NCI-H1048 (cell line): Measurements from ENCODE around the gene PTPRCAP.
A peak's percentile ranks its signal among the peaks of the same experiment; 100 is the strongest.
"Not testable (repeated sequence)": the region's sequence is repeated elsewhere in the genome, so short reads cannot be mapped to it uniquely, and the experiment has no call there.

Experiments used
- DNase-seq: peaks from one replicate; lab custom pipeline; 2025; lab: John Stamatoyannopoulos, UW

Gene PTPRCAP, protein sequence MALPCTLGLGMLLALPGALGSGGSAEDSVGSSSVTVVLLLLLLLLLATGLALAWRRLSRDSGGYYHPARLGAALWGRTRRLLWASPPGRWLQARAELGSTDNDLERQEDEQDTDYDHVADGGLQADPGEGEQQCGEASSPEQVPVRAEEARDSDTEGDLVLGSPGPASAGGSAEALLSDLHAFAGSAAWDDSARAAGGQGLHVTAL

DNA sequence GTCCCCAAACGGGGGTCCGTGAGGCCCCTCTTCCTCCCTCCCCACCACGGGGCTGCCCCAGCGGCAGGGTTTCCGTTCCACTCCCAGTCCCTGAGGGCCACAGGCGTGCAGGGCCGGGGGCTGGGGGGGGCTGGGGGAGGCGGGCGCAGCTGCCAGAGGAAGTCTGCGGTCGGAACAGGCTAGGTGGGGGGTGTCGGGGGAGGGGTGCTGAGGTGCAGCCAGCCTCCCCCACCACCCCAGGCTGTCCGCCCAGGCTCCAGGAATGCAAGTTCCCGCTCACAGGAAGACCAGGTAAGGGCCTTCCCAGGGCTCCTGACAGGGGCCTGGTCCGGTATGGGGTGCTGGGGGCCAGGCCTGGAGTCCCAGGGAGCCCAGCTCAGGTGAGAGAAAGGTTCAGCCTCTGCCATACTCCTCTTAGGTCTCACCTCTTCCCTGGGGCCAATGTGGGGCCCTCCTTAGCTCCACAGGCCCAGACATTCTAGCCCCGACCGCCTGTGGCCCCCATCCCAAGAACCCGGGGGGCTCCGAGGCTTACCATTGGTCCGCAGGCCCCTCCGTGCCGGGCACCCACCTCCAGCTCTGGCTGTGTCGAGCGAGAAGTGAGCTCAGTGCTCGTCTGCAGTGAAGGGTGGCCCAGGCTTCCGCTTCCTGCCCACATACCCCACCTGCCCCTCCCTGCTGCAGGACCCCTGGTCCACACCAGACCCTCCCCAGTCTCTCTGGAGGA is at the start of gene PTPRCAP:
TSS of gene PTPRCAP (minus strand) at position 601 of the 727 bp plus-strand sequence. CDS start at position 538, 63 bp downstream.
- DNase-seq = no peak

DNA sequence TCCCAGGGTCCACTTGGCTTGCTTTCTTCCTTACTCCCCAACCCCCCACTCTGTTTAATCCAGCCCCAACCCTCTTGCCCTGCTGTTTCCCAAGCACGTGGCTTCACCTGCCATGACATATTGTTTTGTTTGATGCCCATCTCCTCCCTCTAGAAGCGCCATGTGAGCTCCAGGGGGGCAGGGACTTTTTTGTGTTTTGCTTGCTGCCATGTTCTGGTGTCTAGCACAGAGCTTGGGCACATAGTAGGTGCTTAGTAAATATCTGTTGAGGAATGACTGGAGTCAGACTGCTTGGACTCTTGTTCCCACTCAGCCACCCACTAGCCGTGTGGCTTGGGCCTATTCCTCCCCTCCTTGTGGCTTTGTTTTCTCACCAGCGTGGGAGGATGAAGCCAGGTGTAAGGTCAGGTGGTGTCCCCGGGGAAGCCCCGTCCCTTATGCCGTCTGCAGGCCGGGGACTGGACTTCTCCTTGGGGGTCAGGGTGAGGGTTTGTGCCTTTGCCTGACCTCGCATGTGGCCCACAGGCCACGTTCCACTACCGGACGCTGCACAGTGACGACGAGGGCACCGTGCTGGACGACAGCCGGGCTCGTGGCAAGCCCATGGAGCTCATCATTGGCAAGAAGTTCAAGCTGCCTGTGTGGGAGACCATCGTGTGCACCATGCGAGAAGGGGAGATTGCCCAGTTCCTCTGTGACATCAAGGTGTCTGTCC is 49.2 kb upstream of the PTPRCAP start:
- DNase-seq = no peak

DNA sequence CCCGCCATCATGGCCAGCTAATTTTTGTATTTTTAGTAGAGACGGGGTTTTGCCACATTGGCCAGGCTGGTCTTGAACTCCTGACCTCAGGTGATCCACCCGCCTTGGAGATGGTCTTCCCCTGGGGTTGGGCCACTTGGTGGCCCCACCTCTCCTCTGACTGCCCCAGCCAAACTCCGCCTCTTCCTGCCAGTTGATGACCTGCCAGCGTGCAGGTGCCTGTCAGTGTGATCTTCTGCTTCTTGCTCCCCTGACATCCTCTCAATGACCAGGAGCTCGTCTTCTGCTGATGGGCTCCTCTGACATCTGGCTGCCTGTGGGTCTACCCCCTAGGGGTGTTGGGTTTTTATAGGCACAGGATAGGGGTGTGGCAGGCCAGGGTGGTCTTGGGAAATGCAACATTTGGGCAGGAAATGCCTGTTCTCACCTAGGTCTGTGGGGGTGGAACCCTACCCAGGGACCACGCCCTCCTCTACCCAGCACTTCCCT is 48.4 kb upstream of the PTPRCAP start:
- DNase-seq = not testable (repeated sequence)

DNA sequence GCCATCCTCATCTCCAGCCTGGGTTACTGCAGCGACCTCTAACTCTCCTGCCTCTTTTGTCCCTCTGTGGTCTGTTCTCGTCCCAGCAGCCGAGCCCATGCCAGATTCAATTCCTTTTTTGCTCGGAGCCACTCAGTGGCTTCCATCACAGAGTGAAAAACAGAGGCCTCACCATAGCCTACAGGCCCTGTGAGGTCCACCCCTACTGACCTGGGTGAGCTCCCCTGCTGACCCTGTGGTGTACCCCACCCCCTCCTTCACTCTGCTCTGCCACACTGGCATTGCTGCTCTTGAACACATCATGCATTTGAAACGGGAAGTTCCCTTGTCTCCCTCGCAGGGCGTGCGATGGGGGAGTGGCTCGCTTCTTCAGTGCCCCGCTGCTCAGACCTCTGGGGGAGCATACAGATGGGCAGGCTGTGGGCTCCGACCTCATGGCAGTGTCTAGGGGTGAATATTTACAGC is 47.4 kb upstream of the PTPRCAP start:
- DNase-seq = no peak

DNA sequence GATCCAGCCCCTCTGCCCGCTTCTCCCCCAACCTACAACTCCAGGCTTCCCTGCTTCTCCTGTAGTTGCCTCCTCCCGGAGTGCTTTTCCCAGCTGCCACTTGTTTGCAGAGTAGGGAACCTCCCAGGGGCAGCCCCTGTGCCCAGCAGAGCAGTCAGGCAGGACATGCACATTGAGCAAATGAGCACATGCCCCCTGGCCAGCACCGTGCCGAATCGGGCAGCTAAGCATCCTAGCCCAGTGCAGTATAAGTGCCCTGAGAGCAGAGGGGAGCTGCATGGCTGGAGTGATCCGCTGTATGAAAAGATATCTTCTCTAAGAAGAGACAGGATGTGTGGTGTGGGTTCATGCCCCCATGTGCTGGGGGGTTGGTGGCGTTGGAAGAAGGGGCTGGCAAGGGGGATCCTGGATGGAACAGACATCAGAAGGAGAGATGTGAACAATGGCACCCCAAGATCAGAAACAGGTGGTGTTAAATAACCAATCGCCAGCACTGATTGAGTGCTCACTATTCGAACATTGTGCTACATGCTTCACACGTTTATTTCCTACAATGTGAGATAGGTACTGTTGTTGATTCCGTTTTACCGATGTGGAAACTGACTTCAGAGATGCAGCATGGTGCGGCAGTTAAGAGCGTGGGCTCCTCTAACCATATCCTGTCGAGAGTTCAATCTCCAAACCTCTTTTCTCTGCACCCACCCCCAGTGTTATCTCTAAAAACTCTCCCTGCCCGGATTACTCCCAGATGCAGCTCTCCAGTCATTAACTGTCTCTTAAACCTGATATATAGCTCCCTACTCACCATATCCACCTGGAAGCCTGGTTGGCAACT is 46.6 kb upstream of the PTPRCAP start:
- no peak for DNase-seq

DNA sequence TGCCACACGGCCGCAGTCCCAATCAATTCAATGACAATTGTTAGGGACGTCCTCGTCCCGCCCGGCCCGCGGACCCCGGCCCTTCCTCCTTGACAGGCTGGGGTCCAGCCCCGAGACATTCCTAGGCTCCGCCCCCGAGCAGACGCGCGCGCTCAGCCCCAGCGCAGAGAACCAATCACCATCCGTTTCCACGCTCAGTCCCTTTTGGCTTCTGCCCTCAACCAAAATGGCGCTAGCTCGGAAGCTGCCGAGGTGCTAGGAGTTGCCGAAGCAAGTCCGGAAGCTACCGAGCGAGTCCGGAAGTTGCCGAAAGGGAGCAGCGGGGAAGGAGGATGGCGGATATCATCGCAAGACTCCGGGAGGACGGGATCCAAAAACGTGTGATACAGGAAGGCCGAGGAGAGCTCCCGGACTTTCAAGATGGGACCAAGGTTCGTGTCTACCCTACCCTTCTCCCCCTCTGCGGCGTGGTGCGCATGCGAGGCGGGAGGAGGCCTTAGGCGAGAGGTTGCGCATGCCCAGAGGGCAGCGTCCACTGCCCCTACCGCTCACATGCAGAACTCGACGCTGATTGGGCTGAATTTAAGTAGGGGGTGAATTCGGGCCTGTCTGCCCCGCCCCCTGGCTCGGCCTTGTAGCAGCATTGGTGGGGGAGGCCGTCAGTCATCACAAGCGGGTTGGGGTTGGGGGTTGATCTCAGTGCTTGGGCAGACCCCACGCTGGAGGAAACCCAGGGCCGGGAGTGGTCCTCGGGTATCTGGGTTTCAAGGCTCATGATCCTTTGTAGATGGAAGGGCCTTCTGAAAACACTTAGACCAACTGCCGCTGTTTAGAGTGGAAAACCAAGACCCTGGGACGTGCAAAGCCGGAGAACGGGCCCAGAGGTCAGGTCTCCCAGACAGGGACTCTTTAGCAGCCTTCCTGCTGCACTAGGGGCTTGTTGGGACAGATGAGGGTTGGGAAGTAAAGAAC is 45.6 kb upstream of the PTPRCAP start, which contains the start of gene AIP:
TSS of gene AIP (plus strand) at position 200 of the 972 bp plus-strand sequence. CDS start at position 333, 133 bp downstream.
- peak; percentile 97 for DNase-seq

DNA sequence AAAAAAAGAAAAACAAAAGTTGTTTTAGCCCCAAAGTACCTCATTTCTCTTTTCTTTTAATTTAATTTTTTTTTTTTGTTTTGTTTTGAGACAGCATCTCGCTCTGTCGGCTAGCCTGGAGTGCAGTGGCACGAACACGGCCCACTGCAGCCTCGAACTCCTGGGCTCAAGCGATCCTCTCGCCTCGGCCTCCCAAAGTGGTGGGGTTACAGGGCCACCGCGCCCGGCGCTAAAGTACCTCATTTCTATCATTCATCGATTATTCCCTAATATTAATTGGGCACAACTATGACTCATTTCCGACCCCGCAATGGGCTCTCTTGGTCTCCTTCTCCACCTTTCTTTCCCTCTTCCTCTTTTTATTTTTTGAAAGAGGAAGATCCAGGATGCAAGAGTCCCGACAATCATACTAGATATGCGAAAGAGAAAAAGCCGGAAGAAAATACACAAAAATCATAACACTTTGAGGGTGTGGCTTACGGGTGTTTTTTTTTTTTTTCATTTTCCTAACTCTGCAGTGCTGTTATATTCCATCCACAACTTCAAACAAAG is 44.9 kb upstream of the PTPRCAP start:
- no peak for DNase-seq

DNA sequence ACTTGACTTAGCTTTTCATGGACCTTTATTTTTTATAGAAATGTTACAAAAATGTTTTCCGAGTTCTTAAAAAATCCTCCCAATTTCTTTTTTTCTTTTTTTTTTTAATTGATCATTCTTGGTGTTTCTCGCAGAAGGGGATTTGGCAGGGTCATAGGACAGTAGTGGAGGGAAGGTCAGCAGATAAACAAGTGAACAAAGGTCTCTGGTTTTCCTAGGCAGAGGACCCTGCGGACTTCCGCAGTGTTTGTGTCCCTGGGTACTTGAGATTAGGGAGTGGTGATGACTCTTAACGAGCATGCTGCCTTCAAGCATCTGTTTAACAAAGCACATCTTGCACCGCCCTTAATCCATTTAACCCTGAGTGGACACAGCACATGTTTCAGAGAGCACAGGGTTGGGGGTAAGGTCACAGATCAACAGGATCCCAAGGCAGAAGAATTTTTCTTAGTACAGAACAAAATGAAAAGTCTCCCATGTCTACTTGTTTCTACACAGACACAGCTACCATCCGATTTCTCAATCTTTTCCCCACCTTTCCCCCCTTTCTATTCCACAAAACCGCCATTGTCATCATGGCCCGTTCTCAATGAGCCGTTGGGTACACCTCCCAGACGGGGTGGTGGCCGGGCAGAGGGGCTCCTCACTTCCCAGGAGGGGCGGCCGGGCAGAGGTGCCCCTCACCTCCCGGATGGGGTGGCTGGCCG is 40.0 kb upstream of the PTPRCAP start:
- DNase-seq = not testable (repeated sequence)

DNA sequence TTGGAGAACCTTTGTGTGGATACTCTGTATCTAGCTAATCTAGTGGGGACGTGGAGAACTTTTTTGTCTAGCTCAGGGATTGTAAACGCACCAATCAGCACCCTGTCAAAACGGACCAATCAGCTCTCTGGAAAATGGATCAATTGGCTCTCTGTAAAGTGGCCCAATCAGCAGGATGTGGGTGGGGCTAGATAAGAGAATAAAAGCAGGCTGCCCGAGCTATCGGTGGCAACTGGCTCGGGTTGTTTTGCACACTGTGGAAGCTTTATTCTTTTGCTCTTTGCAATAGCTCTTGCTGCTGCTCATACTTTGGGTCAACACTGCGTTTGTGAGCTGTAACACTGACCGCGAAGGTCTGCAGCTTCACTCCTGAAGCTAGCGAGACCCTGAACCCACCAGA is 39.2 kb upstream of the PTPRCAP start:
- not testable (repeated sequence) for DNase-seq

DNA sequence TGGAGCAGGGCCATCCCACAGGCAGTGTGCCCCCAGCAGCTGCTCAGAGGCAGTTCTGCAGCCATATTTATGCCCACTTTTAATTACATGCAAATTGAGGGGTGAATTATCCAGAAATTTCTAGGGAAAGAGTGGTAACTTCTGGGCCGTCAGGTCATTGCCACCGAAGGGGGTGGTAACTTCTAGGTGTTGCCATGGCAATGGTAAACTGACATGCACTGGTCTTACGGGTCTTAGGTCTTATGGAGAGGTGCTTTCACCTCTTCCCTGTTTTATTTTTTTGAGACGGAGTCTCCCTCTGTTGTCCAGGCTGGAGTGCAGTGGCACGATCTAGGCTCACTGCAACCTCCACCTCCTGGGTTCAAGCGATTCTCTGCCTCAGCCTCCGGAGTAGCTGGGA is 35.4 kb upstream of the PTPRCAP start:
- DNase-seq = no peak

DNA sequence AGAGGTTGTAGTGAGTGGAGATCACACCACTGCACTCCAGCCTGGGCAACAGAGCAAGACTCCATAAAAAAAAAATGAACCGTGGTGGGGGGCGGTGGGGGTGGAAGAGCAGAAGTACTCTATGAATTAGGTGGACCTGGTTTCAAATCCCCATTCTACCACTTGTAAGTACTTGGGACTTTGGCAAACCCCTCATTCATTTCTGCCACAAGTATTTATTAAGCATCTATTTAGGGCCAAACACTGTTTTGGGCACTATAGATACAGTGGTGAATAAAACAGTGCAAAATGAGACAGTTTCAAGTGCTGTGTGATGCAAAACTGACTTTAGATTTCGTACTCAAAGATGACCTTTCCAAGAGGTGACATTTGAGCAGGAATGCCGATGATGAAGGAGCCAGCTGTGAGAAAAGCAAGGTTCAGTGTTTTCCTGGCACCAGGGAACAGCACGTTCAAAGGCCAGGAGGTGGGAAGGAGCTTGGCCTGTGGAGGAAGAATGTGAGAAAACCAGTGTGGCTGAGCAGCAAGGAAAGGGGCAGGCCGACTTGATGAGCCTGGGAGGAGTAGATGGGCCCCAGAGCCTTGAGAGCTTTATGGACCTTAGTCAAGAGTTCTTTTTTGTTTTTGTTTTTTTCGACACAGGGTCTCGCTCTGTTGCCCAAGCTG is 33.0 kb upstream of the PTPRCAP start:
- DNase-seq = no peak

DNA sequence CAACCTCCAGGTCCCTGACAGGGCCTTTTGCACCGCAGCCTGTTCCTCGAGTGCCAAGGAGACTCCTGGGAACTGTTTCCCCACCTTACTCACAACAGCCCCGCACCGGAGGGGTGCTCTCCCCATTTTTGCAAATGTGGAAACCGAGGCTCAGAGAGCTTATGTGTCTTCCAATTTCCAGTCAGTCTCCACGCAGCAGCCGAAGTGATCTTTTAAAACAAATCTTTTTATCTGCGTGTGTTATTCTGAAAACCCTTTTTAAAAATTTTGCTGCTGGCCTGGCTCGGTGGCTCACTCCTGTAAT is 32.0 kb upstream of the PTPRCAP start:
- DNase-seq = no peak

DNA sequence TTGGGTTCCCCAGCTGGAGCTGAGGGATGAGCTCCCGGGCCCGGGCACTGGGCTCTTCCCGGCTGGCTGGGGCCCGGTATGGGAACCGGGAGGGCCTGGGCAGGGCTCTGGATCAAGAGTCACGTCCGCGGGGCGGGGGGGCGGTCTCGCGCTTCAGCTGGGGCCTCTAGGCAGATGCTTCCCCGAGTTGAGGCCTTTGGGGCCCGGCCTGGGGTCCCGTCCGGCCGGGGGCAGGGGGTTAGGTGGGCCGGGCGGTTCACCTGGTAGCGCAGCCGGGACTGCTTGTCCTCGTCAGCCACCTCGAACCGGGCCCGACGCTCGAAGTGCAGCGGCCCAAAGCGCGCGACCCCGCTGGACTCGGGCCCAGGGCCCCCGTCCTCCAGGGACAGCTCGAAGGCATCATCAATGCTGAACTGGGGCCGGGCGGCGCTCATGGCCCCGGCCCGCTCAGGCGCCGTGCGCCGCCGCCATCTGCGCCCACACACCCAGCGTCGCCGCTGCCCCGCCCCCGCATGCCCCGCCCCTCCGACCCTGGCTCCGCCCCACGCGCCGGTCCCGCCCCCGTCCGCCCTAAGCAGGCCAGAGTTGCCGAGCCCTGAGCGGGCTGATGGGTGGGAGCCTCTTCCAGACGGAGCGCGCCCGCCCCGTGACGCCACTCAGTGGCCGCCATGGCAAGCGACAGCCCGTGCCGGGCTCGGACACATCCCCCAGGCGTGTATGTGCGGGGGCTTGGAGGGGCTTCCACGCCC is 31.5 kb upstream of the PTPRCAP start, which contains the start of gene TMEM134:
TSS of gene TMEM134 (minus strand) at position 493 of the 749 bp plus-strand sequence. CDS start at position 434, 59 bp downstream.
- peak; percentile 81 for DNase-seq

DNA sequence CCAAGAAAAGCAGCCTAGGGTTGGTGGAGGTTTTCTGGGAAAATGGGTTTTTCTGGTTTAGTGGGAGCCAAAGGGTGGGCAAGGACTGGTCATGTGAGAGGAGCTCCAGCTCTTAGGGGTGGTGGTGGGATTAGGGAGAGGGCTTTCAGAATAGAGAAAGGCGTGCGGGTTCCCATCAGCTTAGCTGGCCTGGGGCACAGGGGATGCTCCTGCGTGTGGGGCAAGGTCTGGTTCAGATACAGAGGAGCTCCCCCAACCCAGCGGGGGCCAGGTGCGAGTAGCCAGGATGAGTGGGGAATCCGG is 30.9 kb upstream of the PTPRCAP start:
- no peak for DNase-seq

DNA sequence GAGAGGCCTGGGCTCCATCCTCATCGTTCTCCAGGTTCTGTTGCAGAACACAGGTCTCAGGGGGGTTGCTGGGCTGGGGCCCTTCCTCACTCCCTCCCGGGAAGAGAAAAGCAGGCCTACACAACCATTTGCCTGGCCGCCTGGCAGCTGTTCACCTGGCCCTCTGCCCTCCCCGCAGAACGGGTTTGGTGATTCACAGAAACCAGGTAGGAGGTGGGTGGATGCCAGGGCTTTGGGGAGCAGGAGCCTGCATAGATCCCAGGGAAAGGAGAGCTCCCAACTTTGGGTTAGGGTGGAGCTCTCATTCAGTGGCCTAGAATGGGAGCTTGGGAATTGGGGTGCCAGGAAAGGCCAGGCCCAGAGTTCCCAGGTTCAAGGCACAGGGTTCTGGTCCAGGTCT is 30.6 kb upstream of the PTPRCAP start:
- DNase-seq = no peak

DNA sequence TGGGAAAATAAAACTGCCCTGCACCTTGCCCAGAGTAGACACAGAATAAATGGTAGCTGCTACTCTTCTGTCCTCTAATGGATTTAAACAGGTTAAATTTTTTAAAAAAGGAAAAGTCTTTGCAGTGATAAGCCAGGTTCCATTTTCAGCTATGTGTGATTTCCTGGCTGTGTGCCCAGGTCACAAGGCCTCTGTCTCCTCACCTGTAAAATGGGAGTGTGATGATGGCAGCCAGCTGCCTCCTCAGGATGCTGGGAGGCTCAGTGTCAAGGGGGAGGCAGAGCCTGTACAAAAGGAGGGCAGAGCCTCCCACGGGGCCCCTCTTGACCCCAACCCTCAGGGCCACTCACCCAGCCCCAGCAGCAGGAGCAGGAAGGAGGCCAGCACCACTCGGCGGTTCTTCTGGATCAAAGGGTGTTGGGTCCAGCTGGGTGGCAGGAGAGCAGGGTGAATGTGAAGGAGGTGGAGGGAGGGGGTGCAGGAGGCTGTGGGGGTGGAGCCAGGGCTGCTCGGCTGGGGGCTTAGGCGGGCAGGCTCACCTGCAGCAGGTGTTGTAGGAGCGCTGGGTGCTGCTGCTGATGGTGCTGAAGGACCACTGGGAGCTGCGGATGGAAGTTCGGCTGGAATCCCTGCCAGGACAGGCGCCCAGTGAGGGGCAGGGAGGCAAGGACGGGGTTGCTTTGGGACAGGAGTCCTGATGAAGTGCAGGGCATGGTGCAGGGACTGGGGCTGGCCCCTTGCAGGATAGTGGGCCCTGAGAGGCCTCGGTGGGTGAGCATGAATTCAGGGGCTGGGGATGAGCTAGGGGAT is 29.7 kb upstream of the PTPRCAP start:
- DNase-seq = no peak

DNA sequence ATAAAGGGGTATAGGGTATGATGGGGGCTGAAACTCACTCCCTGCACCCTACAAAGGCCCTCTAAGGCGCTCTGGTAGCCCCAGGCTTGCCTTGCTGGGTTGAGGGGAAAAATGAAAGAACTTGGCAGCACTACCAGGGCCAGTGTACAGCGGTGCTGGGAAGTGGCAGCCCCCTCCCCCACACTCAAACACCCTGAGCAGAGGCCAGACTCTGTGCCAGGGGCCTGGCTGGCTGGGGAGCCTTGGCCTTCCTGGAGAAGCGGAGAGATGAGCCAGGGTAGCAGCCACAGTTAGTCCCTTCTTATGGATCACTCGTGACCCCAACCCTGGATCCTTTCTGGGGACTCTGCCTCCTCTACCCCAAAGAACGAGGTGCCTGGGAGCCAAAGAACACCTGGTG is 28.9 kb upstream of the PTPRCAP start:
- no peak for DNase-seq

DNA sequence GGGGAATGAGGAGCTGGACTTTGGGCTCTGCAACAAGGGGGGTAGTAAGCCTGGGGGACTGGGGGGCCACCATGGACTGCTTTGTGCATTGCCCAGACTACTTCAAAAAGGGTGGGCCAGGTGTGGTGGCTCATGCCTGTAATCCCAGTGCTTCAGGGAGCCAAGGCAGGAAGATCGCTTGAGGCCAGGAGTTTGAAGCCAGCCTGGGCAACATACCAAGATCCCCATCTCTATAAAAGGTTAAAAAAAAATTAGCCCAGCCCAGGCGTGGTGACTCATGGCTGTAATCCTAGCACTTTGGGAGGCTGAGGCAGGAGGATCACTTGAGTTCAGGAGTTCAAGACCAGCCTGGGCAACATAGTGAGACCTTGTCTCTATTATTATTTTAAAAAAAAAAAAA is 28.0 kb upstream of the PTPRCAP start:
- not testable (repeated sequence) for DNase-seq
